Vagina (tissue), 2 donors: ENCODE data around the gene FAM135A. TPM values are rescaled to one million over a fixed set of nuclear protein-coding genes. Genes with fewer than 3 reads are reported as not detected.
"Not testable (repeated sequence)": the region's sequence is repeated elsewhere in the genome, so short reads cannot be mapped to it uniquely, and the experiment has no call there.

Source experiments
- DNase-seq, 2 donors: peaks; one replicate each; pipeline ENCODE4 v3.0.0-alpha.2; 2017; ENCODE audit errors: extremely low spot score in 2 of 2
- H3K27ac ChIP-seq: fragments of 200-600 bp; sonication (generic); one replicate; pipeline ENCODE4 v1.5.1; 2019
- H3K27me3 ChIP-seq: fragments of 200-600 bp; sonication (generic); one replicate; pipeline ENCODE4 v1.5.1; 2019
- H3K36me3 ChIP-seq, 2 donors: fragments of 200-600 bp; sonication (generic); one replicate each; pipeline ENCODE4 v1.5.1; 2017 to 2019
- H3K4me1 ChIP-seq: fragments of 200-600 bp; sonication (generic); one replicate; pipeline ENCODE4 v1.5.1; 2019
- H3K4me3 ChIP-seq, 2 donors: fragments of 200-600 bp; sonication (generic); 1 replicate in 1 of 2; 2 replicates in 1 of 2; pipeline ENCODE4 v1.5.1; 2016 to 2019
- H3K9me3 ChIP-seq: fragments of 200-600 bp; sonication (generic); one replicate; pipeline ENCODE4 v1.5.1; 2019
- POLR2A ChIP-seq, 2 donors: fragments of 450-650 bp; IDR thresholded peaks; one replicate each; pipeline ENCODE4 v1.6.1; 2017; ENCODE audit warnings: antibody characterized with exemption in 2 of 2, mild to moderate bottlenecking in 2 of 2, moderate library complexity in 2 of 2
- POLR2AphosphoS5 ChIP-seq, 2 donors: sonication (generic); formaldehyde crosslinking; IDR thresholded peaks; one replicate each; pipeline ENCODE4 v1.9.0; 2017; ENCODE audit warnings: antibody characterized with exemption in 2 of 2, mild to moderate bottlenecking in 2 of 2, low read depth in 1 of 2; ENCODE audit not compliant: insufficient read depth in 1 of 2
- intact Hi-C: fragments of 100-400 bp; cut with DNase I; formaldehyde crosslinking; loops from one replicate; pipeline ENCODE4 v1.15.1; 2023
- total RNA-seq: library from RNA; depleted of rRNA; stranded (reverse); fragments of >200 nt; gene quantifications from one replicate; pipeline ENCODE4 v1.2.3, GENCODE V29; 2016
- TF ChIP-seq, protein P1 (sequence below), 3 experiments: fragments of 450-650 bp in 2 of 3; fragments of 200-600 bp in 1 of 3; sonication (generic) in 1 of 3; IDR thresholded peaks; one replicate each; pipeline ENCODE4 v1.5.1; 2017 to 2019; ENCODE audit warnings: antibody characterized with exemption in 3 of 3, mild to moderate bottlenecking in 2 of 3, moderate library complexity in 2 of 3

The FAM135A gene
- total RNA-seq, 1 donor from 2014 or later = 67.3 TPM

DNA sequence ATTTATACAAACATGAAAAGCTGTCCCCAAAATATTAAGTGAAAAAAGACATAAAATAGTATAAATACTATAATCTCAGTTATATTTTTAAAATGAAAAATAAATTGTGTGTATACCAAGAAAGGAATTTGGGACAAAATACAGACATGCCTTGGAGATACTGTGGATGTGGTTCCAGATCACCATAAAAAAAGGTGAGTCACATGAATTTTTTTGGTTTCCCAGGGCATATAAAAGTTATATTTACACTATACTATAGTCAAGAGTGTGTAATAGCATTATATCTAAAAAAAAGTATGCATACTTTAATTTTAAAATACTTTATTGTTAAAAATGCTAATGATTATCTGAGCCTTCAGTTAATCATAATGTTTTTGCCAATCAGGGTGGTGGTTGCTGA is 136.0 kb downstream of the FAM135A start:
- Histone ChIP-seq H3K27ac (no peak overlapping the region), H3K27me3 (no peaks in the 10 kb centered on the region), H3K9me3 (no peaks in the 10 kb centered on the region), H3K4me1 (no peaks in the 10 kb centered on the region), H3K4me3 (no peak overlapping the region), H3K36me3 (no peaks in the 10 kb centered on the region)
- DNase-seq = no peak
- intact Hi-C loops = no loop called here
- TF ChIP-seq, protein P1, sequence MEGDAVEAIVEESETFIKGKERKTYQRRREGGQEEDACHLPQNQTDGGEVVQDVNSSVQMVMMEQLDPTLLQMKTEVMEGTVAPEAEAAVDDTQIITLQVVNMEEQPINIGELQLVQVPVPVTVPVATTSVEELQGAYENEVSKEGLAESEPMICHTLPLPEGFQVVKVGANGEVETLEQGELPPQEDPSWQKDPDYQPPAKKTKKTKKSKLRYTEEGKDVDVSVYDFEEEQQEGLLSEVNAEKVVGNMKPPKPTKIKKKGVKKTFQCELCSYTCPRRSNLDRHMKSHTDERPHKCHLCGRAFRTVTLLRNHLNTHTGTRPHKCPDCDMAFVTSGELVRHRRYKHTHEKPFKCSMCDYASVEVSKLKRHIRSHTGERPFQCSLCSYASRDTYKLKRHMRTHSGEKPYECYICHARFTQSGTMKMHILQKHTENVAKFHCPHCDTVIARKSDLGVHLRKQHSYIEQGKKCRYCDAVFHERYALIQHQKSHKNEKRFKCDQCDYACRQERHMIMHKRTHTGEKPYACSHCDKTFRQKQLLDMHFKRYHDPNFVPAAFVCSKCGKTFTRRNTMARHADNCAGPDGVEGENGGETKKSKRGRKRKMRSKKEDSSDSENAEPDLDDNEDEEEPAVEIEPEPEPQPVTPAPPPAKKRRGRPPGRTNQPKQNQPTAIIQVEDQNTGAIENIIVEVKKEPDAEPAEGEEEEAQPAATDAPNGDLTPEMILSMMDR (IDR thresholded peaks at IDR 0.05) = no peak
- TF ChIP-seq POLR2AphosphoS5 (IDR thresholded peaks at IDR 0.05; ENCODE audit: insufficient read depth in 1 of 2, low read depth in 1 of 2) (no peak), POLR2A (IDR thresholded peaks at IDR 0.05) (no peak)

DNA sequence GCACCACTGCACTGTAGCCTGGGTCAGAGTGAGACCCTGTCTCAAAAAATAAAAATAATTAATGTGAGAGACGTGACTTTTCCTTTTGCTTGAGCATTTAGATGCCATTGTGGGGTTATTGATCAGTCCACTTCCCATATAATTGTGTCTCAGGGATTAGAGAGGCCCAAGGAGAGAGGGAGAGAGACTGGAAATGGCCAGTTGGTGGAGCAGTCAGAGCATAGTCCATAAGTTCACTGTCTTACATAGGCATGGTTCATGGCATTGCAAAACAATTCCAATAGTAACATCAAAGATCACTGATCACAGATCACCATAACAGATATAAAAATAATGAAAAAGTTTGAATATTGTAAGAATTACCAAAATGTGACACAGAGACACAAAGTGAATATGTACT is 138.3 kb downstream of the FAM135A start:
- no peaks in the 10 kb centered on the region for H3K4me1 ChIP-seq
- TF ChIP-seq, protein P1 (IDR thresholded peaks at IDR 0.05) = no peak
- TF ChIP-seq POLR2A (IDR thresholded peaks at IDR 0.05) (no peak), POLR2AphosphoS5 (IDR thresholded peaks at IDR 0.05; ENCODE audit: insufficient read depth in 1 of 2, low read depth in 1 of 2) (no peak)
- H3K4me3 ChIP-seq = no peak overlapping the region
- H3K36me3 ChIP-seq = no peaks in the 10 kb centered on the region
- intact Hi-C loops = no loop called here
- no peak for DNase-seq
- H3K27ac ChIP-seq = no peak overlapping the region
- H3K27me3 ChIP-seq = no peaks in the 10 kb centered on the region
- H3K9me3 ChIP-seq = no peaks in the 10 kb centered on the region

DNA sequence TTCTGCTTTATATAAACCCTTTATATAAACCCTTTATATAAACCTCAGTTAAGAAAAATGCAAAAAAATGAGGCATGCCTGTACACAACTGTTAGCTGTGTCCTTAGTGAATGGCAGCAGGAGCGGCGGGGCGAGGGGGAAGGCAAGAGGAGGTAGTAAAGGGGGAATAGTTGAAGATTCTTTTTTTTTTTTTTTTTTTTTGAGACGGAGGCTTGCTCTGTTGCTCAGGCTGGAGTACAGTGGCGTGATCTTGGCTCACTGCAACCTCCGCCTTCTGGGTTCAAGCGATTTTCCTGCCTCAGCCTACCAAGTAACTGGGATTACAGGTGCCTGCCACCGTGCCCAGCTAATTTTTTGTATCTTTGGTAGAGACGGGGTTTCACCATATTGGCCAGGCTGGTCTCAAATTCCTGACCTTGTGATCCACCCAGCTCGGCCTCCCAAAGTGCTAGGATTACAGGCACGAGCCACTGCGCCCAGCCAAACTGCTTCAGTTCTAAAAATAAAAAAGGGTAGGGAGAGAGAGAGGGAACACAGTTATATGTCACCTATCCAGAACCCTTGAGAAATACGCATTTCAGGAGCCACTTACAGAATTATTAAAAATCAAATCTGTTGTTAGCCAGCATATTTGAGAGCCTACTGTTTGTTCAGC is 139.1 kb downstream of the FAM135A start:
- H3K4me3 ChIP-seq, H3K27me3 ChIP-seq, DNase-seq, H3K4me1 ChIP-seq, intact Hi-C loops, H3K27ac ChIP-seq, H3K36me3 ChIP-seq, H3K9me3 ChIP-seq: not testable (repeated sequence)

DNA sequence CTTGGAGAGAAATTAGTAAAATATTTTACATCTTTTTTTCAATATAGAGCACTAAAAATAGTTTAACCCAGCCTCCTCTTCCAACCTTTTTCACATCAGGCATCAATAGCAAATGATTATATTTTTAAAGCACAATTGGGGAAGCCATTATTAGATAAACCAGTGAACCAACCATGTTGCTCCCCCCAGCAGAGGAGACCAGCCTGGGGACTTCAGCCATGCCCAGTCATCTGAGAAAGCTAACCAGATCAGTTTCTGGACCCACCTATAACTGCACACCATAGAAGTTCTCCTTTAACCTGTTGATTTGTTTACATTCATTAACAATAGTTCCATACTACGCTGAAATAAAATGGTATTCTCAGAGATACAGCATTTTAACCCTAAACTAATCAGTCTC is 139.7 kb downstream of the FAM135A start:
- intact Hi-C loops = no loop called here
- H3K4me1 ChIP-seq = no peaks in the 10 kb centered on the region
- H3K4me3 ChIP-seq = no peak overlapping the region
- H3K36me3 ChIP-seq = no peaks in the 10 kb centered on the region
- no peak overlapping the region for H3K27ac ChIP-seq
- no peak for DNase-seq
- TF ChIP-seq, protein P1 (IDR thresholded peaks at IDR 0.05) = no peak
- TF ChIP-seq POLR2A (IDR thresholded peaks at IDR 0.05) = no peak
- TF ChIP-seq POLR2AphosphoS5 (IDR thresholded peaks at IDR 0.05; ENCODE audit: insufficient read depth in 1 of 2, low read depth in 1 of 2) = no peak
- no peaks in the 10 kb centered on the region for H3K9me3 ChIP-seq
- no peaks in the 10 kb centered on the region for H3K27me3 ChIP-seq

DNA sequence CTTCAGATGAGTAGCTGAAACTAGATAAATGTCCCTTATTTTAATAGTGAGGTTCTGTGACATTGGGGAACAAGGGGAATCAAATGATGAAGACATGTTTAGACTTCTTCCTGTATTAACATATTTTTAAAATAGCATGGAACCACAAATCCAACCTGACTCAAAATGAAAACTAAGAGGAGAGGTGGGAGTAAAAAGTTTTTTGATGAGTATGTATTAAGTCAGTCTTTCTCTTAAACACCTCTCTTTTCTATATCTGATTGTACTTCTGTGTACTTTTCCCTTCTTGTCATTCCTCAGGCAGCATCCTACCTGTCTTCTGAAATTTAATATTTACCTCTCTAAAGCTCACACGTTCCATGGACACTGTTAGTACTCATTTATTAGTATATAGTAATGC is 144.7 kb downstream of the FAM135A start:
- Histone ChIP-seq H3K27me3 (no peaks in the 10 kb centered on the region), H3K36me3 (no peaks in the 10 kb centered on the region), H3K4me3 (no peak overlapping the region), H3K9me3 (no peaks in the 10 kb centered on the region), H3K4me1 (no peaks in the 10 kb centered on the region), H3K27ac (no peak overlapping the region)
- intact Hi-C loops = no loop called here
- no peak for DNase-seq
- no peak for TF ChIP-seq POLR2A (IDR thresholded peaks at IDR 0.05)
- TF ChIP-seq, protein P1 (IDR thresholded peaks at IDR 0.05) = no peak
- TF ChIP-seq POLR2AphosphoS5 (IDR thresholded peaks at IDR 0.05; ENCODE audit: insufficient read depth in 1 of 2, low read depth in 1 of 2) = no peak

DNA sequence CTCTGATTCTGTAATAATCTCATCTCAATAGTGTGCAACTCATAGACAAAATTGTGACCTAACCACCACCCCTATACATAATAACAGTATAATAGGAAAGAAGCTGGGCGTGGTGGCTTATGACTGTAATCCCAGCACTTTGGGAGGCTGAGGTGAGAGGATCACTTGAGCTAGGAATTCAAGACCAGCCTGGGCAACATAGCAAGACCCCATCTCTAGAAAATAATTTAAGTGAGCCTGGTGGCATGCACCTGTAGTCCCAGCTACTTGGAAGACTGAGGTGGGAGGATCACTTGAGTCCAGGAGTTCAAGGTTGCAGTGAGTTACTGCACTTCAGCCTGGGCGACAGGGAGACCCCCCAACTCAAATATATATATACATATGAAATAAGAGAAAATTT is 149.1 kb downstream of the FAM135A start:
- H3K4me1 ChIP-seq, H3K9me3 ChIP-seq, H3K27ac ChIP-seq, H3K27me3 ChIP-seq, intact Hi-C loops, DNase-seq, H3K4me3 ChIP-seq, H3K36me3 ChIP-seq: not testable (repeated sequence)
